A673 (cell line): Measurements from ENCODE around the gene COA1.

Experiments
- CTCF ChIP-seq: fragments of 300-800, 200-600 bp; sonication (generic); conservative IDR thresholded peaks from 2 replicates; pipeline ENCODE4 v1.5.1; 2017; ENCODE audit warnings: low read depth, mild to moderate bottlenecking, antibody characterized with exemption, low read length, moderate library complexity, mixed read lengths
- EZH2 ChIP-seq: fragments of 200-600 bp; sonication (generic); IDR thresholded peaks from 2 replicates; pipeline ENCODE4 v1.6.1; 2017; ENCODE audit warnings: borderline replicate concordance, low read depth, mild to moderate bottlenecking, mixed read lengths, antibody characterized with exemption, low read length; ENCODE audit not compliant: poor library complexity, severe bottlenecking

- TF ChIP-seq CTCF (no peak), EZH2 (no peak)
Observed at GRCh38 chr7:43589728-43590127, 139.6 kb downstream of the COA1 start.
